H9 (cell line): ENCODE data around the gene NAT8. TPM values are rescaled to one million over a fixed set of nuclear protein-coding genes. Genes with fewer than 3 reads are reported as not detected.

Source experiments
- DNase-seq: peaks from one replicate; pipeline ENCODE4 v3.0.0-alpha.2; 2017
- H2AFZ ChIP-seq: one replicate; pipeline ENCODE4 v1.6.1; 2013; ENCODE audit warnings: mild to moderate bottlenecking, low read length, control low read depth, moderate library complexity
- H2AK5ac ChIP-seq: 2 replicates; pipeline ENCODE4 v1.6.1; 2013; ENCODE audit warnings: low read length, control low read depth, mixed read lengths; ENCODE audit not compliant: insufficient read length
- H2BK120ac ChIP-seq: one replicate; pipeline ENCODE4 v1.6.1; 2013; ENCODE audit warnings: low read depth, mild to moderate bottlenecking, low read length, control low read depth, inconsistent platforms; ENCODE audit not compliant: poor library complexity, severe bottlenecking
- H2BK12ac ChIP-seq: 2 replicates; pipeline ENCODE4 v1.6.1; 2013; ENCODE audit warnings: low read length, control low read depth, mixed read lengths, low read depth; ENCODE audit not compliant: insufficient read length
- H2BK15ac ChIP-seq: 2 replicates; pipeline ENCODE4 v1.6.1; 2013; ENCODE audit warnings: low read depth, low read length, control low read depth
- H2BK20ac ChIP-seq: one replicate; pipeline ENCODE4 v1.6.1; 2013; ENCODE audit warnings: low read depth, mild to moderate bottlenecking, low read length, control low read depth, inconsistent platforms; ENCODE audit not compliant: poor library complexity, severe bottlenecking
- H2BK5ac ChIP-seq: 2 replicates; pipeline ENCODE4 v1.6.1; 2013; ENCODE audit warnings: low read length, control low read depth, mixed read lengths; ENCODE audit not compliant: insufficient read length
- H3K14ac ChIP-seq: 2 replicates; pipeline ENCODE4 v1.6.1; 2013; ENCODE audit warnings: low read length, control low read depth; ENCODE audit not compliant: insufficient read depth
- H3K18ac ChIP-seq: 2 replicates; pipeline ENCODE4 v1.6.1; 2013; ENCODE audit warnings: low read depth, mild to moderate bottlenecking, mixed read lengths, low read length, control low read depth; ENCODE audit not compliant: insufficient read length
- H3K23ac ChIP-seq: 2 replicates; pipeline ENCODE4 v1.6.1; 2013; ENCODE audit warnings: low read length, control low read depth, mixed read lengths, low read depth; ENCODE audit not compliant: insufficient read length
- H3K23me2 ChIP-seq: 2 replicates; pipeline ENCODE4 v1.6.1; 2013; ENCODE audit warnings: low read depth, mild to moderate bottlenecking, mixed read lengths, low read length, control low read depth; ENCODE audit not compliant: insufficient read length, poor library complexity, severe bottlenecking
- H3K27ac ChIP-seq: 2 replicates; pipeline ENCODE4 v1.5.1; 2013; ENCODE audit warnings: low read length, control low read depth, mixed read lengths, low read depth; ENCODE audit not compliant: insufficient read length
- H3K27me3 ChIP-seq: 2 replicates; pipeline ENCODE4 v1.6.1; 2013; ENCODE audit warnings: low read length, control low read depth, inconsistent platforms; ENCODE audit not compliant: insufficient read depth
- H3K4ac ChIP-seq: 2 replicates; pipeline ENCODE4 v1.6.1; 2013; ENCODE audit warnings: low read depth, mild to moderate bottlenecking, control low read depth, inconsistent platforms, low read length, moderate library complexity
- H3K4me1 ChIP-seq: 2 replicates; pipeline ENCODE4 v1.6.1; 2013; ENCODE audit warnings: low read length, control low read depth, inconsistent platforms; ENCODE audit not compliant: insufficient read depth
- H3K4me2 ChIP-seq: 2 replicates; pipeline ENCODE4 v1.6.1; 2013; ENCODE audit warnings: low read length, control low read depth, mixed read lengths; ENCODE audit not compliant: insufficient read length, insufficient read depth
- H3K56ac ChIP-seq: 2 replicates; pipeline ENCODE4 v1.6.1; 2013; ENCODE audit warnings: low read depth, mild to moderate bottlenecking, mixed read lengths, low read length, control low read depth; ENCODE audit not compliant: insufficient read length
- H3K79me1 ChIP-seq: 2 replicates; pipeline ENCODE4 v1.6.1; 2013; ENCODE audit warnings: low read depth, mild to moderate bottlenecking, moderate library complexity, low read length, control low read depth, inconsistent platforms; ENCODE audit not compliant: insufficient read depth, poor library complexity, severe bottlenecking
- H3K79me2 ChIP-seq: 2 replicates; pipeline ENCODE4 v1.6.1; 2013; ENCODE audit warnings: low read length, control low read depth, inconsistent platforms; ENCODE audit not compliant: insufficient read depth
- H3K9ac ChIP-seq: 2 replicates; pipeline ENCODE4 v1.6.1; 2013; ENCODE audit warnings: low read length, control low read depth, mixed read lengths; ENCODE audit not compliant: insufficient read length; ENCODE audit errors: extremely low read depth
- H3K9me3 ChIP-seq: one replicate; pipeline ENCODE4 v1.6.1; 2013; ENCODE audit warnings: low read depth, low read length, inconsistent platforms; ENCODE audit not compliant: control insufficient read depth
- H3T11ph ChIP-seq: one replicate; pipeline ENCODE4 v1.6.1; 2013; ENCODE audit warnings: mild to moderate bottlenecking, low read length, control low read depth, inconsistent platforms
- H4K20me1 ChIP-seq: one replicate; pipeline ENCODE4 v1.6.1; 2013; ENCODE audit not compliant: control insufficient read depth, insufficient read length, insufficient read depth
- H4K5ac ChIP-seq: 2 replicates; pipeline ENCODE4 v1.6.1; 2013; ENCODE audit warnings: low read depth, mild to moderate bottlenecking, mixed read lengths, low read length, control low read depth; ENCODE audit not compliant: insufficient read length
- H4K8ac ChIP-seq: replicated peaks from 2 replicates; pipeline ENCODE4 v1.6.1; 2013; ENCODE audit warnings: low read length, control low read depth, mixed read lengths, low read depth; ENCODE audit not compliant: insufficient read length
- H4K91ac ChIP-seq: 2 replicates; pipeline ENCODE4 v1.6.1; 2013; ENCODE audit warnings: low read depth, mild to moderate bottlenecking, moderate library complexity, mixed read lengths, low read length, control low read depth; ENCODE audit not compliant: insufficient read length
- H3K27ac Mint-ChIP-seq, 3 experiments: 2 replicates in 2 of 3; 3 replicates in 1 of 3; pipeline ENCODE4 v1.8.0; 2020 to 2021; ENCODE audit warnings: mixed read lengths in 3 of 3, mild to moderate bottlenecking in 1 of 3, moderate library complexity in 1 of 3
- H3K27me3 Mint-ChIP-seq: 2 replicates; pipeline ENCODE4 v1.8.0; 2021; ENCODE audit warnings: low read depth, mild to moderate bottlenecking, moderate library complexity, mixed read lengths
- H3K36me3 Mint-ChIP-seq, 3 experiments: 2 replicates in 2 of 3; 3 replicates in 1 of 3; pipeline ENCODE4 v1.8.0; 2020 to 2021; ENCODE audit warnings: low read depth in 3 of 3, mixed read lengths in 3 of 3; ENCODE audit not compliant: insufficient read depth in 1 of 3
- H3K4me1 Mint-ChIP-seq, 2 experiments: 2 replicates each; pipeline ENCODE4 v1.8.0; 2020; ENCODE audit warnings: mixed read lengths in 2 of 2
- H3K4me3 Mint-ChIP-seq, 2 experiments: 2 replicates in 1 of 2; 3 replicates in 1 of 2; pipeline ENCODE4 v1.8.0; 2020 to 2021; ENCODE audit warnings: mild to moderate bottlenecking in 2 of 2, mixed read lengths in 2 of 2, moderate library complexity in 1 of 2
- H3K9me3 Mint-ChIP-seq, 2 experiments: 2 replicates in 1 of 2; 3 replicates in 1 of 2; pipeline ENCODE4 v1.8.0; 2020; ENCODE audit warnings: mild to moderate bottlenecking in 2 of 2, mixed read lengths in 2 of 2, moderate library complexity in 1 of 2
- CTCF ChIP-seq: fragments of 200-600 bp; sonication (generic); conservative IDR thresholded peaks from 3 replicates; pipeline ENCODE4 v1.8.0; 2021; ENCODE audit warnings: antibody characterized with exemption, mild to moderate bottlenecking
- WGBS: extraction: QIAGEN DNeasy Blood & Tissue Kit; methylation state at CpG from one replicate; pipeline ENCODE4 v1.1.7; 2013; ENCODE audit warnings: missing lambda C conversion rate, low lambda C conversion rate, mixed read lengths; ENCODE audit not compliant: insufficient read length; ENCODE audit errors: extremely low coverage; 5-methylcytosine and 5-hydroxymethylcytosine counted together
- total RNA-seq: library from RNA; stranded (reverse); gene quantifications from 2 replicates; pipeline ENCODE4 v1.2.1, GENCODE V29; 2021

NAT8 gene
- total RNA-seq, 1 experiment from 2014 or later, result not detected

GRCh38 chr2:73652348-73652747 lies 10.1 kb upstream of the NAT8 start:
- H3K4me1 Mint-ChIP-seq, result no peaks in the 10 kb centered on the region
- H3K9me3 ChIP-seq, result no peaks in the 10 kb centered on the region
- no peak overlapping the region for H3T11ph ChIP-seq
- H2BK15ac ChIP-seq, result no peak overlapping the region
- H2AK5ac ChIP-seq, result no peak overlapping the region
- no peak overlapping the region for H4K8ac ChIP-seq
- H2BK120ac ChIP-seq, result no peak overlapping the region
- no peak overlapping the region for H2BK20ac ChIP-seq
- no peak for DNase-seq
- no peak overlapping the region for H3K9ac ChIP-seq
- no peaks in the 10 kb centered on the region for H3K23me2 ChIP-seq
- H3K4me2 ChIP-seq, result no peak overlapping the region
- no peaks in the 10 kb centered on the region for H3K79me1 ChIP-seq
- no peak overlapping the region for H3K14ac ChIP-seq
- H2BK12ac ChIP-seq, result no peak overlapping the region
- no CpG with 5 or more reads among the region's 3 CpGs for WGBS
- no peak overlapping the region for H2AFZ ChIP-seq
- no peaks in the 10 kb centered on the region for H4K20me1 ChIP-seq
- H3K36me3 Mint-ChIP-seq, result no peaks in the 10 kb centered on the region; a peak in 2 of 7 replicates
- no peak for TF ChIP-seq CTCF
- H3K23ac ChIP-seq, result no peak overlapping the region
- H3K56ac ChIP-seq, result no peak overlapping the region
- no peak overlapping the region for H2BK5ac ChIP-seq
- no peaks in the 10 kb centered on the region for H3K27me3 ChIP-seq
- H3K79me2 ChIP-seq, result no peaks in the 10 kb centered on the region
- H3K27ac ChIP-seq, result no peak overlapping the region
- no peak overlapping the region for H3K4me3 Mint-ChIP-seq
- H3K27ac Mint-ChIP-seq, result no peak overlapping the region
- H4K5ac ChIP-seq, result no peak overlapping the region
- no peak overlapping the region for H3K18ac ChIP-seq
- H3K4me1 ChIP-seq, result no peaks in the 10 kb centered on the region
- H3K4ac ChIP-seq, result no peak overlapping the region
- peaks cover 24% of the 10 kb centered on the region for H3K27me3 Mint-ChIP-seq
- H4K91ac ChIP-seq, result no peak overlapping the region
- peaks cover 12 to 16% of the 10 kb centered on the region in 2 experiments for H3K9me3 Mint-ChIP-seq
